GM18508 (cell line): ENCODE data around the gene DOCK10.

ENCODE experiments used
- ATAC-seq: cut with Tn5 transposase; IDR thresholded peaks from one replicate; pipeline ENCODE4 v1.9.1; 2021; ENCODE audit warnings: moderate number of reproducible peaks; ENCODE audit not compliant: insufficient read depth, unreplicated experiment

The DOCK10 gene

DNA sequence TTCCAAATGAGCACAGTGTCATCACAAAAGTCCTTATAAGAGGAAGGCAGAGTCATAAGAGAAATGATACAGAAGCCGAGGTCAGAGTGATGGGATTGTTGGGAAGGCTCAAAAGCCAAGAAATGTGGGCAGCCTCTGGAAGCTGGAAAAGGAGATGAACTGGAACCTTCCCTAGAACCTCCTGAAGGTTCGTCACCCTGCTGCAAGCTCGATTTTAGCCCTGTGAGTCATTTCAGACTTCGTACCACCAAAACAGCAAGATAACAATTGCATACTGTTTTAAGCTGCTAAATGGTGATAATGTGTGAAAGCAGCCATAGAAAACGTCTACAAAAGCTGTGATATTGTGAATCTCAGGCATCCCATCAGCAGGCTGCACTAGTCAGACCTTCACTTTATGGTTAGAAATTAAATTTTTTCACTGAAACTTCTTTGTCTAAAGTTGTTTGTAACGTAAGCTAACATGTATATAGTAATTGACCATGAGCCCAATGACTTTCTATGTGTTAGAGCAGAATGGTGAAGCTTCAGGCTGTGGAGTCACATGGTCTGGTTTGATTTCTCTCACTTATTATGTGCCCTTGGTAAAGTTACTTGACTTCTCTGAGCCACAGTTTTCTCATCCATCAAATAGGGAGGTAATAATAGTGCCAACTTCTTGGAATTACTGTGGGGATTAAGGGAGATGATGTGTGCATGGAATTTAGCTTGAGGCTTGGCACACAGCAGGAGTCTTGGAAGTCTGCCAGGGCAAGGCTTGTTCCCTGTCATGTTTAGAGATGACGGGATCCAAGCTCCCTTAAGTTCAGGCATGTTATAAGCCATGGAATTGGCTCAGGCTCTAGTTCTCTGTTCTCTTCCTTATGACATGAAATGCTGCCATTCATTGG is 194.1 kb downstream of the DOCK10 start:
- no peak for ATAC-seq

DNA sequence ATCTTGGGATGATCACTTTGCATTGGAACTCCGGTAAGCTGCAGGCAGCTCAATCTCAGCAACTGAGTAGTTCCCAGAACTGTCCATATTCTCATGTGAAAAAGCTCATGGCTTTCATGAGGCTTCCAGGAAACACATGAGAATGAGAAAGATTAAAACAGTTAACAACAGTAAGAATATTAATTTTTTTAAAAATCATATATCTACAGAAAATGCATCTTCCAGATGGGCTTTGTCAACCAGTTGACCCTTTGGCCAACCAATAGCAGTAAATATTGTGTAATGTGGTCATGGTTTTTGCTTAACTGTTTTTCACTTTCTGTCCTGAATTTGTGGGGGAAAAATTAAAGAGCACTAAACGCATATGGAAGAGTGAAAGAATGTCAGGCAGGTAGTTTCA is 194.9 kb downstream of the DOCK10 start:
- no peak for ATAC-seq

DNA sequence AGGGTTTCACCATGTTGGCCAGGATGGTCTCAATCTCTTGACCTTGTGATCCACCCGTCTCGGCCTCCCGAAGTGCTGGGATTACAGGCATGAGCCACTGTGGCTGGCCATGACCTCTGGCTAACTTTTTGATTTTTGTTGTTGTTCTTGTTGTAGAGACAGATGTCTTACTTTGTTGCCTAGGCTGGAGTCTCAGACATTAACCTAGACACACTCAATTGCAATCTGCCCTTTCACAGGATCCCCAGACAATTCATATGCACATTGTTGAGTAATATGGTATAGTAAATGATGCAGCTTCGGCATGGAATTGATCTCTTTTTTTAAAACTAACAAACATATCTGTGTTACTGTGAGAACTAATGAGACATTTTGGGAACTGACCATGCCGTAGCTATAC is 195.6 kb downstream of the DOCK10 start:
- ATAC-seq, result no peak

DNA sequence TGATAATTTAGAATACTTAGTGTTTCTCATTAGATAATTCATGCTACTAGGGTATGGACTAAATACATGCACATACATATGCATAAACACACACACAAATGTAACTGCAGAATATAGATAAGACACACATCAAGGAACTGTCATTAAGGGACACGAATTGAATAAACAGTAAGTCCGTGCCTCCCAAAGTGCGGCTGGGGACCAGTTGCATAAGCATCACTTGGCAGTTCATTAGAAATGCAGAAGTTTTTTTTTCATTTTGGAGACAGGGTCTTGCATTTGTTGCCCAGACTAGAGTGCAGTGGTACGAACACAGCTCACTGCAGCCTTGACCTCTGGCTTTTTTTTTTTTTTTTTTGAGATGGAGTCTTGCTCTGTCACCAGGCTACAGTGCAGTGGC is 196.1 kb downstream of the DOCK10 start:
- no peak for ATAC-seq

DNA sequence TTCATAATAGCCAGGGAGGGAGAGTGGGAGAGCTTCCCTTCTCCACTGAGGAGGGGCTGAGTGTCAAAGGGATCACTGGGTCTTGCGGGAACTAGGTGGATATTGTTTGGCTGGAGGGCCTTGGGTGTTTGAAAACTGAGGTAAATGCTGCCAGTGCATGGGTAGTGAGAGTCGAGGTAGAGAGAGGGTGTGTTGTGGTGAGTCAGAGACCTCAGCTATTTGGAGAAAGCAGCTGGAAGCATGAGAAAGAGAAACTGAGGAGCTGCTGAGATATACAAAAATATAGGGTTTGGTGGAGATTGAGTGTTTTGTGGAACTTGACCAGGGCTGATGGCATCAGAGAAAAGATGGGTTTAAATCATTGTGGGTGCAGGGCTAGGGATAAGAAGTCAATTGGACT is 199.1 kb downstream of the DOCK10 start:
- no peak for ATAC-seq

DNA sequence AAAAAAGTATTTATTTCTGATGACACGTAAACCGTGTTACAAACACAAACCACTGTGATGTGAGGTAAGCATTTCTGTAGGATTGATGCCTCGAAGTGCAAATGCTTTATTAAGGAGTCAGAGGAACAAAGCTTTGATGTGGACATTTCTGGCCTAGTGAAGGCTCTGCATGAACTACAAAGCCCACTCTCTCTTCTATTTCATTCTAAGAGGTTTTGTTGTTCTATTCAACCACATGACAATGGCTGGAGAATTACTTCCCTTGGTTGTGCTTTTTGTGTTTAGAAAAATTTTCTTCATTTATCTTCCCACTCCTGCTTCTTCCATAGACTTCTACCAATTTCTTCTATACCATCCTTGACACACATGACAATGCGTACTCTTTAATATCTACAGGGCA is 200.4 kb downstream of the DOCK10 start:
- no peak for ATAC-seq

DNA sequence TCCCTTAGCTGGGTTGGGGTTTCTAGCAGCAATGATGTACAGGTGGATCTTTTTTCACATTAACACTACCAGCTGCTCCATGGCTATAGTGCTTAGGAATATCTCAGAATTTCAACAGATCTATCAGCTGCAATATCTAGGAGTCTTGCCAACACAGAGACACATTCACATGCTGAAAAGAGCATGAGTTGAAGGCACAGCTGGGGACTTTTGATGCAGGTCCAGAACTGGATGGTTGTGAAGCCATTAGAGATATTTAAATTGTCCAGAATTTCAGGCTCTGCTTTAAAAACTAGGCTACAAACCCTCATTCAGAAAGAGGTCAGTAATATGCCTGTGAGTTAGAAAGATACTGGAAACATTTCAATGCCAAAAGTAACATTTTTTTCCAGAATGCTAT is 203.9 kb downstream of the DOCK10 start:
- ATAC-seq, result no peak

DNA sequence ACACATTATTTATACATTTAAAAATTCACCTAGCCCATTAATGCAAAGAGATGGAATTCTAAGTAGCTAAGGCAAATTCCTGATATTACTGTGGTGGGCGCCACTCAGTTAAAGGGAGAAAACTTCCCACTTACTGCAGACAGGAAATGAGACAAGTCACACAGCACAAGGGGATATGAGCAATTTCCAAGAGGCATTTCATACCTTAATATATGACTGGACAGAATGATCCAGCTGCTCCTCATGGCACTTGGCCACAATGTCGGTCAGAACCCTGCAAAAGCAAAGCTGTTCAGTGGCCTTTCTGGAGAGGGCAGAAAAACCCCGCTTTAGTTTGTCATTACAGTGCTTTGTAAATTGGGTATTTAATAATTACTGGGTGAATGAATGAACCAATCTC is 204.7 kb downstream of the DOCK10 start:
- no peak for ATAC-seq

DNA sequence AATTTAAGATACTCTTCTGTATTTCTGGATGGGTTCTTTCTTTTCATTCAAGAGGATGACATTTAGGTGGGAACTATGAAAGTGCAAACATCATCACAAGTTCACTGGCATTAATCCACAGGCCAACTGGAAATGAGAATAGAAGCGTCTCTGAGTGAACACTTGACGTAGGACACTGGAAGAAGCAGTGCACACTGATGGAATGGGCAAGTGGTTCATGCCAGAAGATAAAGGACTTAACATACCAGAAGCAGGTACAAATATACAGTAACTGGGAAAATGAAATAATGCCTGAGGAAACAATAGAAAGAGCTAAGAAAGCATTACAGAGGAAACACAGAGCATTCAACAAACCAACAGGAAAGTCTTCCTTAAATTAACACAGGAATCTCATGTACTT is 205.2 kb downstream of the DOCK10 start:
- no peak for ATAC-seq

DNA sequence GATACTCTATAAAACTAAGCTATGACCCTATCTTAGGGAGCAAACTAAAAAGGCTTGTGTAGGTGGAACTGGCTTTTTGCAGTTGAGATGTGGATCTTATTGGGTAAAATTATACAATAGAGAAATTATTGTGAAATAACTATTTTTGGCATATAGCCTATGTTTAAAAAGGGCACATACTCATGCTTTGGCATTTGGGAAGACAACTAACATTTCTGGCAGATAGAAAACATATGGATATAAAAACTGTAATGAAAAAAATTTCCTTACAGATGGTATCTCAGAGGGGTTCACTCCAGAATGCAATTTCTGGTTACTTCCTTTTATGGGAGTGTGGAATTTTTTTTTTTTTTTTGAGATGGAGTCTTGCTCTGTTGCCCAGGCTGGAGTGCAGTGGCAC is 206.0 kb downstream of the DOCK10 start:
- no peak for ATAC-seq

DNA sequence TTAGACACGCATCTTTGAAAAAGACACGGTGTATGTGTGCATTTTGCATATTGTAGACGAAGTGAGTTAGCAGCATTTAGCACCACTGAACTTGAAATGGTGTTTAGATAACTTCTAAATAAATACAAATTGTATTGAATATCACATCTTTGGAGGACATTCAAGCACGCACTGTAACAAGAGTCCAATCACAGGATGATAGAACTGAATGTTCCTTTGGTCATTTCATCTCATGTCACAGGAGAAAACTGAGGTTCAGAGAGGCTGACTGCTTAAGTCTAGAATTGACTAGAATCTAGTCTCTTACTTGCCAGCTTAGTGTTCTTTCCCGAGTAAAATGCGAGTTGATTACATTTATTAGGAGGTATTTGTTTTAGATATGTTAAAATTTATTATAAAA is 206.9 kb downstream of the DOCK10 start:
- no peak for ATAC-seq

DNA sequence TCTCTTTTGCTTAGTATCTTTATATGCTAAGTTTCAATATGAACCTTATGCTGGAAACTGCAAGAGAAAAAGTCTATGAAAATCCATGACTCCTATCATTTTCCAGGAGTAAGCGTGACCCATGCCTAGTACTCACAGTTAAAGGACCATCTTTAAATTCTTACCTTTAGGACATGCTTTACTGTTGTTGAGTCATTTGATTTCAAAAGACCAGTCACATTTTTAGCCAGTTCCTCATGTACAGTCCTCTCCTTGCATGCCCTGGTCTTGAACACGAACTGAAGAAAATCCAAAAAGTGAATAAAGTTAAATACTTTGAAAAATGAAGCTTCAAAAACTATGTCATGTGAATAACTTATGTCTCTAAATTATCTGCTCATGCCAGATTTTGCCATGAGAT is 208.3 kb downstream of the DOCK10 start:
- no peak for ATAC-seq

DNA sequence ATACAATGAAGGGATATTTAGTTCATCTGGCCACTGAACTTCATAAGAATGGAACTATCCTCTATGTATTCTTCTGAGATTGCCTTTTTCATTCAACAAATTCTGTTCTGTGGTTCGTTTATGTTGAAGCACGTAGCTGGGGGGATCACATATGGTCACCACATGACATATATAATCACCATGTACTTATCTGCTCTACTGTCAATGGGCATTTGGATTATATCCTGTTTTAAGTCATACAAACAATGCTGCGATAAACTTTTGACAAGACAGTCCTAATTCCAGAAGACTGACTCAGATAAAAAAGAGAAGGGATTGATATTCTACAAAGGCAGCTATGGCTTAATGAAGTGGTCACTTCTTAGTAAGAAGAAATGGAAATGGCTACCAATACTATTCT is 210.1 kb downstream of the DOCK10 start:
- no peak for ATAC-seq

DNA sequence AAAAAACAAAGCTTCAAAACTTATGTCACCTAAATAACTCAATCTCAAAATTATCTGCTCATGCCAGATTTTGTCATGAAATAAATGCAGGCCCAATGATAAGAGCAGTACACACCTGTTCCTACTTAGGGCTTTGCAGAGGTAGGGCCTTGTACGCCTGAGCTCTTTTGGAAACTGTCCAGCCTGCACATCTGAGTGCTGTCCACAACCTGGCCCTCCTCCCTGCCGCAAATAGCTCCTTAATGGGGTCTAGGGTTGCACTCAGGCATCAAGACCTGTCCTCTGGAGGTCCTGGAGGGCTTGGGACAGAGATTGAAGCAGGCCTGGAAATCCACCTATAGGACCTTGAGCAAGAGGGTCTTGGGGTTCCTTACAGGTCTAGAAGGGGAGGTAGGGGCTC is 210.7 kb downstream of the DOCK10 start:
- no peak for ATAC-seq

DNA sequence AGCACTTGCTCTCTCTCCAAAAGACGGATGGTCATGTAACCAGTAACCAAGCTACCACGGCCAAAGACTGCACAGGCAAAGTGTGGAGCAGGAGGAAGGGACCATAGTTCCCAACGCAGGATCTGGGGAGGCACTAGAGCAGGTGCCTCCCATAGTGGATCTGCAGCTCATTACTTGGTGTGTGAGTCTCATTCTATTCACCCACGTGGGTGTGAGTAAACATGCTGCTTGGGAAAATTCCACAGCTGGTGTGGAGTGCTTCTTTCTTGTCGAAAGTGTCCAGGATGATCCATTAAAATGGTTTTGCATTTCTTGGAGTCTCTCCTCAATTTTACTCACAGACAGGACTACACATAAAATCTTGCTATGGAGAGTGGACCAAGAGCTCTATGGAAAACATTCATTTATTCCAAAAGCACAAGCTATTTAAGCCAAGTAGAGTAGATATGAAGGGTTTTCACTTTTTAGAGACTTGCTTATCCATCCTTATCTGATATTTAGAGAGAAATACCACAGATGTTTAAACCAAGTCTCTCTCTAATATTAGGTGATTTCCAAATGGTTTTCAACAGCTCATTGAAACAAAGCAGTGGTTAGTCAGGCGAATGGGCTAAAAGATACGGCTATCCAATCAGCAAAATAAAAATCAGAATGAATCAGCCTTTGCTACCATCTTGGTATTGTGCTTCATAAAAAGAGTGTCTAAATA is 221.8 kb downstream of the DOCK10 start:
- ATAC-seq, result no peak

DNA sequence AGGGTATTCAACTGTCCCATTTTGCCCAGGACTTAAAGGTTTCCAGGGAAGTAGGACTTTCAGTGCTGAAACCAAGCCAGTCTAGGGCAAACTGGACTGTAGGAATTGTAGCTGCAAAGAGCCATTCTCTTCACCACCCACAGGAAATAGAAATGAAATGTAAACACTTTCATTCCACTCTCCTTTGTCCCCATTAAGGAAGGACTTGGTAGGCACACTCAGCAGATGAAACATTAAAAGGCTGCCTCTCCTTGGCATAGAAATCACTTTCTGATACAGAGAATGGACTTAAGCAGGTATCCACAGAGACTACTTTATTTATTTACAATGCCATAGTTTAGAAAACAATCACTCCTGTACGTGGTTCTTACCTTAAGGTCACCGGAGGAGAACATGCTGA is 223.2 kb downstream of the DOCK10 start:
- no peak for ATAC-seq

DNA sequence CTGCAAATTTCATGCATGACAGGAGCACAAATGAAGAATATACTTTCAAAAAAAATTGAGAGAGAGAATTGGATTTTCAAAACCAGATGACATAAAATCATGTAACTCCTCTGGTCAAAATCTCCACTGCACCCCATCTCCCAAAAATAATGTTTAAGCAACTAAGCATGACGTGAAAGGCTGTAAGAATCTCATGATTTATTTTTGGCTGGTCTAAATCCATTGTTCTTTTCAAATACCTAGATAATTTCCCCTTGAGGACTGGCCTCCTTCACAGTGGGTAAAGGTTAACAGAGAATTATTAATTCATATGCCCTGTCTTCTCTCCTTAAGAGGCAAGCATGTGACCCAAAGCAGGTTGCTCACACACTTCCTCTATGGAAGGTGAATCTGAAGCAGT is 224.6 kb downstream of the DOCK10 start:
- ATAC-seq, result no peak

DNA sequence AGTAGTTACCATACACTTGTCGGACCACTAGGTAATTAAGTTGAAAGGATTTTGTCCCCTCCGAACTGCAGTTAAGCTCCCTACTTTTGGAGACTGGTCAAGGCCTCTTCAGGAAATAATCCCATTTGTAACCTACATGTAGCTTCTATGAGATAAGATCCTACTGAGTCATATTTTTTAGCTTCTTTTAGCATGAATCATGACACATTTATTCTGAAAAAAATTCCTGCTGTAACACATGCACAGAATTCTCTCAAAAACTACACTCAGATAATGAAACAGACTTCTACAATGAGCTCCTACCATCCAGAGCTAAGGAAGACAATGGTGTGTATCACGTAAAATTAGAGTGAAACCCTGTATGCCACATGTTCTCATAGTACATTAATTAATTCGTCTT is 225.5 kb downstream of the DOCK10 start:
- ATAC-seq, result no peak

DNA sequence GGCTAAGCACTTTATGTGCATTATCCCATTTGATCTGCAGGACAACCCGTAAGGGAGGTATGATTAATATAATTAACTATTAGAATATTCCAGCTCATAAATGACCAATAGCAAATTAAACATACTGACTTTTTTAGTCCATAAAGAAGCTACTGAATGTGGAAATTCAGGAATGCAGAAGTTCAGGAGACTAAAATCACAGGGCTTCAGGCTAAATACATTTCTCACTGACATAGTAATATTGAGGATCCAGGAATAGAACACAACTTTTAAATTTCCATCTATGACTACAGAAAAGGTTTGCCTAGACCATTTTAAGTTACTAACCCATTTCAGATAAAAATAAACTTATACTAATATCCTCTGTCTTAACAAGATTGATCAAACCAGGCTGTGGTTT is 228.7 kb downstream of the DOCK10 start:
- no peak for ATAC-seq

DNA sequence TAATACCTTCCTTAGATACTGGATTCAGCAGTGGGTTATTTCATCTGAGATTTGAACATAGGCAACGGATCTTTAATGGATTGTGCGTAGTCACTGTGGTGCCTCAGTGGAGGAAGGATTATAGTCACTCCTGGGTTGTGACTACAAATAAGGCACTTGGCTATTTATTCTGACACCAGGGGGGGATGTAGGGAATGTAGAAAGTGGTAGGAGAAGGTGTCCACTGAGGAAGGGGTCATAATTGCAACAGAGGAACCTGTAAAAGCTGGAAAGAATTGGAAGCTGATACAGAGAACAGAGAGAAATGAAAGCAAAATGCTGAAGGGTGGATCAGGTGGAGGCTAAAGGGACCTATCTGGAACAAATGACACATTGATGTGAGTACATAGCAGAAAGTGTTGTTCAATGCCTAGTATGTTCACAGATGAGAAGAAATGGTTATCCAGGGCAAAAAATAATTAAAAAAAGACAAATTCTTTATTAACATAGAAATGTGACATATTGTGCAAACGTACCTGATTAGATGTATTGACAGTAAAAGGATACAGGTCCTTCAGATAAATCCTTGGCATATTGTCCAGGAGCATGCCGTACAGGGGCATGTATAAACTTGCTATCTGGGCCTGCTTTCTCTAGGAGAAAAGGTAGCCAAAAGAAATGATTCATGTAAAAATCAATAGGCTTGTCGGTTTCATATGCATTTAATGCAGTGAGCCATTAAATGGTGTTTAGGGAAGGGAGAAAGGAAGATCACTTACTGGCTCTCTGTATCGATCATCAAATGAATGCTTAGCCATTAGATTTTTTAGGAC is 234.9 kb downstream of the DOCK10 start:
- no peak for ATAC-seq

DNA sequence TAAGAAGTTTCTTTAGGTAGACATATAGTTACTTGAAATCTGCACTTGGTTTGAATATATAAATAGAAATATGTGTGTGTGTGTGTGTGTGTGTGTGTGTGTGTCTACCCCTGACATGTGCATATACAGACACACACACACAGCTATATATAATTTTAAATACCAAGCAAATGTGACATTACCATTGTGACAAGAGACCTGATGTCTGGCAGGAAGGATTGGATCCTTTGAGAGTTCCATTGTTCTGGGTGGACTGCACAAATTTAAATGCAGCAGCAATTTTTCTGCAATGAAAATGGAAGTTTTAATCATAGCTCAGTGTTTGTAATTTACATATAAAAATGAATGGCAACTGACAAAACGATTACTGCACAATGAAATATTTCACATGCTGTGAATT is 238.3 kb downstream of the DOCK10 start:
- no peak for ATAC-seq
